ENCODE results near the gene CFAP251.

GRCh38 chr12:121916719-121917118 is 1.7 kb upstream of the CFAP251 start:
- TF ChIP-seq CTCF (IDR thresholded peaks at IDR 0.05) (no peak), POLR2A (IDR thresholded peaks at IDR 0.05) (no peak)
